Adrenal gland (tissue), 12 donors: ENCODE measurements around the gene POLE3. TPM values are rescaled to one million over a fixed set of nuclear protein-coding genes. Genes with fewer than 3 reads are reported as not detected.
A peak's percentile ranks its signal among the peaks of the same experiment; 100 is the strongest.

Source experiments
- DNase-seq, 7 donors: peaks; one replicate each; pipeline ENCODE4 v3.0.0-alpha.2; 2019 to 2020
- H3K27ac ChIP-seq, 5 donors: fragments of 200-600 bp; sonication (generic) in 4 of 5; 1 replicate in 3 of 5; 2 replicates in 2 of 5; pipeline versions ENCODE4 v1.5.1 to v1.8.0; 2016 to 2020; ENCODE audit warnings: mild to moderate bottlenecking in 1 of 5
- H3K27me3 ChIP-seq: fragments of 200-600 bp; 2 replicates; pipeline ENCODE4 v1.8.0; 2021
- H3K36me3 ChIP-seq, 2 donors: fragments of 200-600 bp; replicated peaks in 1 of 2; 1 replicate in 1 of 2; 2 replicates in 1 of 2; pipeline versions ENCODE4 v1.5.1 to v1.8.0; 2018 to 2022
- H3K4me1 ChIP-seq, 2 donors: fragments of 200-600 bp; replicated peaks in 1 of 2; 1 replicate in 1 of 2; 2 replicates in 1 of 2; pipeline versions ENCODE4 v1.5.1 to v1.8.0; 2018 to 2021
- H3K4me3 ChIP-seq, 4 donors: fragments of 200-600 bp; sonication (generic) in 3 of 4; one replicate each; pipeline ENCODE4 v1.5.1; 2016 to 2018
- H3K9me3 ChIP-seq, 3 donors: fragments of 200-600 bp; sonication (generic) in 1 of 3; replicated peaks in 1 of 3; 1 replicate in 2 of 3; 2 replicates in 1 of 3; pipeline versions ENCODE4 v1.5.1 to v1.8.0; 2016 to 2021
- CTCF ChIP-seq, 6 experiments: fragments of 450-650 bp in 4 of 6; fragments of 200-600 bp in 2 of 6; sonication (generic) in 1 of 6; IDR thresholded peaks; 1 replicate in 5 of 6; 2 replicates in 1 of 6; pipeline versions ENCODE4 v1.5.1 to v1.8.0; 2016 to 2021; ENCODE audit warnings: antibody characterized with exemption in 6 of 6, mild to moderate bottlenecking in 2 of 6, moderate library complexity in 1 of 6
- POLR2A ChIP-seq, 2 donors: fragments of 450-650 bp; IDR thresholded peaks; one replicate each; pipeline ENCODE4 v1.6.1; 2017; ENCODE audit warnings: antibody characterized with exemption in 2 of 2, mild to moderate bottlenecking in 2 of 2, moderate library complexity in 1 of 2
- WGBS, 4 donors: extraction: QIAGEN DNeasy Blood & Tissue Kit in 2 of 4; methylation state at CpG; one replicate each; pipeline versions ENCODE4 v1.1.5 to v1.1.7; 2013 to 2017; 5-methylcytosine and 5-hydroxymethylcytosine counted together
- intact Hi-C, 2 donors: fragments of 100-400 bp; cut with DNase I; formaldehyde crosslinking; loops; one replicate each; pipeline versions ENCODE4 v1.14.1 to v1.15.0; 2022 to 2023
- polyA plus RNA-seq, 3 donors: library from polyadenylated mRNA; stranded (reverse); fragments of 200-250 nt in 2 of 3; fragments of 350-450 nt in 1 of 3; fragmentation: Illumina TruSeq in 1 of 3; extraction: RNeasy Lipid Tissue Mini Kit (QIAGEN cat#74804) in 1 of 3; gene quantifications; one replicate each; pipeline ENCODE4 v1.2.3, GENCODE V29; 2013 to 2014
- total RNA-seq, 9 donors: library from RNA; depleted of rRNA in 4 of 9; stranded (reverse); fragments of >200 nt in 4 of 9; fragments of 120-200 nt in 1 of 9; fragmentation: NEBNext Ultra II Directional in 1 of 9; extraction: Animal tissue kit (Norgen Biotek cat#: 25700) in 1 of 9; gene quantifications; one replicate each; pipeline versions ENCODE4 v1.1.0 to v1.2.4, GENCODE V29; 2013 to 2023
- donor health status: healthy with polysubstance abuse.
- donor health status: Bipolar disorder and iron deficiency.
- donor health status: DM: yes; HTN: yes; CAD: no.
- donor health status: DM: no; HTN: no; CAD: no.
- donor health status: DM: no; HTN: no; CAD: no.
- donor health status: DM: yes; HTN: yes; CAD: no.

The POLE3 gene
- total and polyA plus RNA-seq, 12 donors = 14.9 to 79.1 (median 42.5) TPM

DNA sequence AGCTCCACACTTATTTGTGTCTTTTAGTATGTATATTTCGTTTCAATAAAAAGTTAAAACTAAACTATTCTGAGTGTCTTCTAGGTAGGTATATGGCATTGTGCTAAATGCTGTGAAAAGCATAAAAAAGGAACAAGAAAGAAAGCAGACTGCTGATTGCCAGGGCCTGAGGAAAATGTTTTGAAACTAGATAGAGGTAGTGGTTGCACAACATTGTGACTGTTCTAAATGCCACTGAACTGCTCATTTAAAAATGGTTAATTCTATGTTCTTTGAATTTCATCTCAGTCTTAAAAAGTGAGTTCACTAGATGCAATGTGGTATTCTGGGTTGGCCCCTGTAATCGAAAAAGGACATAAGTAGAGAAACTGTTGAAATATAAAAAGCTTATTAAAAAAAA, 6.8 kb downstream of the POLE3 start:
- 41 to 57% (median 48%) methylated on average over 2 of the region's 2 CpGs for WGBS, 4 donors
- Histone ChIP-seq H3K27me3 (no peaks in the 10 kb centered on the region), H3K4me3 (no peak overlapping the region), H3K36me3 (peaks cover 0 to 15% of the 10 kb centered on the region in 2 donors), H3K9me3 (no peaks in the 10 kb centered on the region), H3K4me1 (peaks cover 6 to 29% of the 10 kb centered on the region in 2 donors), H3K27ac (no peak overlapping the region)
- intact Hi-C loops = loop anchor here in 1 of 2 donors (10.0 kb wide), 1 partner anchor 99 kb away; the partner anchor contains the start of gene RNF183
- TF ChIP-seq CTCF (IDR thresholded peaks at IDR 0.05) = no peak
- no peak for TF ChIP-seq POLR2A (IDR thresholded peaks at IDR 0.05)
- DNase-seq = no peak

- TF ChIP-seq POLR2A (IDR thresholded peaks at IDR 0.05) = peak; percentile 64 to 87
- TF ChIP-seq CTCF (IDR thresholded peaks at IDR 0.05) = peak; percentile 87 to 97 (median 93)
- WGBS, 4 donors = 2 to 7% (median 4%) methylated on average over 13 to 50 of the region's 50 CpGs
Measured at GRCh38 chr9:113401027-113401792, 9.3 kb downstream of the POLE3 start, which contains the start of gene ALAD. Gene ALAD, minus strand, starts transcription at chr9:113401284. Its CDS starts 7,725 bp downstream, at chr9:113393559.

DNA sequence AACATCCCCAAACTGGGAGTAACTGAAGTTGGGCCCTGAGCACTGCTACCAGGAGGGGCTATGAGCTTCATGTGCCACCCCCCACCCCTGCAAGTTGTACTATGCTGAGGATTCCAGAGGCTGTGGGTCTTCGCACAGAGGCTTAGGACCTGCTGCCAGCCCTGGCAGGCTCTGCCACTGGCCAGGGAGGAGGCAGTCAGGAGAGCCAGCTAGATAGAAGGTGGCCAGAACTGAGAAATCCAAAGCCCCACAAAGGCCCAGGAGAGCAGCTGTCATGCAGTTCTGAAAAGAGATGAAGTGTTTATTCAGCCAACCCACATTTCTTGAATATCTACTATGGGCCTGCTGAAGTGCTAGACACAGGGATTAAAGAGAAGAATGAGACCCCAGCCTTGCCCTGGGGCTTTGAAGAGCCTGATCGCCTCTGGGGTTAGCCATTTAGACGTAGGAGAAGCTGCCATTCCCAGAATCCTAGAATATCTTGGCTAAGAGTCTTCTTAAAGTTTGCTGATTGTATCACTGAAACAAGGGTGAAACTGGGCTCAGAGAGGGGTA, 10.8 kb downstream of the POLE3 start:
- TF ChIP-seq CTCF (IDR thresholded peaks at IDR 0.05) (no peak), POLR2A (IDR thresholded peaks at IDR 0.05) (peak in 1 of 2 donors; percentile 32)
- Histone ChIP-seq H3K36me3 (peaks cover 0 to 5% of the 10 kb centered on the region in 2 donors), H3K27ac (peak overlapping the region in 4 of 5 donors; percentile 11 to 82 (median 71)), H3K9me3 (no peaks in the 10 kb centered on the region), H3K4me3 (peak overlapping the region in 2 of 4 donors; percentile 8 to 56), H3K27me3 (no peaks in the 10 kb centered on the region), H3K4me1 (peaks cover 21 to 54% of the 10 kb centered on the region in 2 donors)
- 57 to 75% (median 61%) methylated on average over 2 to 3 of the region's 3 CpGs for WGBS, 4 donors
- DNase-seq = no peak
- intact Hi-C loops = loop anchor here in 1 of 2 donors (10.0 kb wide), 1 partner anchor 95 kb away; the partner anchor contains the start of gene RNF183

More at GRCh38 chr9:113401027-113401792, 9.3 kb downstream of the POLE3 start, which contains the start of gene ALAD:
- Histone ChIP-seq H3K36me3 (peaks cover 0 to 5% of the 10 kb centered on the region in 2 donors), H3K27ac (peak within 1 kb of the TSS in 4 of 5 donors; percentile 52 to 82 (median 71)), H3K9me3 (no peaks in the 10 kb centered on the region), H3K4me1 (peaks cover 14 to 47% of the 10 kb centered on the region in 2 donors), H3K4me3 (peak within 1 kb of the TSS; percentile 42 to 81 (median 51)), H3K27me3 (no peaks in the 10 kb centered on the region)
- intact Hi-C loops = loop anchor here in 1 of 2 donors (10.0 kb wide), 1 partner anchor 96 kb away; the partner anchor contains the start of gene RNF183
- peak; percentile 98 to 100 (median 99) for DNase-seq

- WGBS, 4 donors = 51 to 63% (median 55%) methylated on average over 5 of the region's 5 CpGs
- intact Hi-C loops = no loop called here
- Histone ChIP-seq H3K36me3 (peaks cover 0 to 5% of the 10 kb centered on the region in 2 donors), H3K27me3 (no peaks in the 10 kb centered on the region), H3K4me3 (peak overlapping the region in 1 of 4 donors; percentile 56), H3K9me3 (no peaks in the 10 kb centered on the region), H3K4me1 (peaks cover 21 to 54% of the 10 kb centered on the region in 2 donors), H3K27ac (peak overlapping the region; percentile 17 to 82 (median 67))
- peak in 1 of 2 donors; percentile 18 for TF ChIP-seq POLR2A (IDR thresholded peaks at IDR 0.05)
- TF ChIP-seq CTCF (IDR thresholded peaks at IDR 0.05) = no peak
- DNase-seq = no peak
Measured at GRCh38 chr9:113398796-113399195, 11.7 kb downstream of the POLE3 start.
